GM12878 (cell line): ENCODE data around the gene SLMAP. TPM values are rescaled to one million over a fixed set of nuclear protein-coding genes. Genes with fewer than 3 reads are reported as not detected.

Source experiments
- ATAC-seq: fragments of 200-7000 bp; cut with Tn5 transposase; 3 replicates; pipeline ENCODE4 v1.9.1; 2020; ENCODE audit warnings: mild to moderate bottlenecking, moderate library complexity
- BruUV-seq: library from RNA; stranded (reverse); fragments of 400-500 nt; replicated peaks from 2 replicates; lab custom pipeline; 2021; lab: Mats Ljungman, UMichigan
- CTCF ChIA-PET: fragments of 300-600 bp; sonication (Branson Sonifier 250); formaldehyde crosslinking; extraction: SDS; loops from one replicate; lab custom pipeline; 2021; ENCODE audit warnings: inconsistent platforms; lab: Yijun Ruan, JAX
- POLR2A ChIA-PET: fragments of 350-600 bp; formaldehyde crosslinking; extraction: SDS; loops from one replicate; lab custom pipeline; 2021; ENCODE audit warnings: inconsistent platforms; lab: Charles Lee
- RAD21 ChIA-PET: fragments of 300-600 bp; sonication (Branson Sonifier 250); formaldehyde crosslinking; loops from one replicate; lab custom pipeline; 2023; ENCODE audit warnings: antibody characterized with exemption; ENCODE audit not compliant: unreplicated experiment; lab: Charles Lee
- SMC1A ChIA-PET: fragments of 300-600 bp; sonication (Branson Sonifier 250); formaldehyde crosslinking; loops from one replicate; lab custom pipeline; 2023; ENCODE audit not compliant: unreplicated experiment, uncharacterized antibody; lab: Charles Lee
- DNase-seq: peaks from one replicate; pipeline ENCODE4 v3.0.0-alpha.2; 2011; ENCODE audit warnings: low read depth, low spot score
- FAIRE-seq: peaks from 3 replicates; lab custom pipeline; 2011; peaks lifted over from hg19 to GRCh38; lab: Jason Lieb, UNC
- H2AFZ ChIP-seq: 2 replicates; pipeline ENCODE4 v1.6.0; 2011; ENCODE audit warnings: low read depth, low read length, control low read depth; ENCODE audit not compliant: control insufficient read depth
- H3K27ac ChIP-seq: 2 replicates; pipeline ENCODE4 v1.5.1; 2011; ENCODE audit warnings: control low read depth; ENCODE audit not compliant: control insufficient read depth, insufficient read depth
- H3K27me3 ChIP-seq, 2 experiments: replicated peaks in 1 of 2; 2 replicates each; pipeline versions ENCODE4 v1.6.0 to v1.6.1; 2011; ENCODE audit warnings: low read length in 1 of 2; ENCODE audit not compliant: control insufficient read depth in 2 of 2, insufficient read depth in 2 of 2
- H3K36me3 ChIP-seq, 2 experiments: 2 replicates each; pipeline ENCODE4 v1.5.1; 2011; ENCODE audit warnings: low read length in 1 of 2; ENCODE audit not compliant: control insufficient read depth in 2 of 2, insufficient read depth in 2 of 2
- H3K4me1 ChIP-seq: 2 replicates; pipeline ENCODE4 v1.6.1; 2011; ENCODE audit warnings: mild to moderate bottlenecking, low read length, moderate library complexity, mixed read lengths; ENCODE audit not compliant: control insufficient read depth, insufficient read depth
- H3K4me2 ChIP-seq: 2 replicates; pipeline ENCODE4 v1.6.0; 2011; ENCODE audit warnings: control low read depth; ENCODE audit not compliant: control insufficient read depth, insufficient read depth
- H3K4me3 ChIP-seq: fragments of 200-600 bp; sonication (generic); 2 replicates; pipeline ENCODE4 v1.5.1; 2016
- H3K79me2 ChIP-seq: 2 replicates; pipeline ENCODE4 v1.6.0; 2011; ENCODE audit warnings: low read length; ENCODE audit not compliant: control insufficient read depth, insufficient read depth
- H3K9ac ChIP-seq: 2 replicates; pipeline ENCODE4 v1.8.0; 2011; ENCODE audit warnings: low read length, control low read depth, mixed read lengths; ENCODE audit not compliant: control insufficient read depth, insufficient read depth
- H3K9me3 ChIP-seq: replicated peaks from 3 replicates; pipeline ENCODE4 v1.5.1; 2011; ENCODE audit warnings: mild to moderate bottlenecking, low read length; ENCODE audit not compliant: control insufficient read depth, insufficient read depth
- H4K20me1 ChIP-seq: 2 replicates; pipeline ENCODE4 v1.6.0; 2011; ENCODE audit not compliant: control insufficient read depth, insufficient read depth
- EZH2 ChIP-seq: IDR thresholded peaks from 2 replicates; pipeline ENCODE4 v1.6.1; 2012; ENCODE audit warnings: low read depth, mild to moderate bottlenecking, control low read depth, inconsistent platforms, low read length, borderline replicate concordance; ENCODE audit not compliant: control insufficient read depth
- HCFC1 ChIP-seq: fragments of 150-350 bp; IDR thresholded peaks from 2 replicates; pipeline ENCODE4 v1.6.1; 2014; ENCODE audit warnings: low read length
- NR2F1 ChIP-seq: fragments of 450-650 bp; conservative IDR thresholded peaks from 2 replicates; pipeline ENCODE4 v1.6.1; 2017; ENCODE audit warnings: mild to moderate bottlenecking
- RAD21 ChIP-seq: IDR thresholded peaks from 2 replicates; pipeline ENCODE4 v1.6.1; 2011; ENCODE audit warnings: mild to moderate bottlenecking, low read depth, low read length, moderate library complexity; ENCODE audit not compliant: insufficient read depth
- SMC3 ChIP-seq: IDR thresholded peaks from 2 replicates; pipeline ENCODE4 v1.6.1; 2011; ENCODE audit warnings: low read length, improper control_type of control experiment, borderline replicate concordance
- USF2 ChIP-seq: IDR thresholded peaks from 2 replicates; pipeline ENCODE4 v1.6.1; 2011; ENCODE audit warnings: low read depth, low read length, improper control_type of control experiment, borderline replicate concordance
- WGBS: methylation state at CpG from one replicate; pipeline ENCODE4 v1.1.6; 2016; ENCODE audit warnings: low lambda C conversion rate; ENCODE audit not compliant: insufficient replicate concordance, insufficient coverage; ENCODE audit errors: missing lambda C conversion rate; 5-methylcytosine and 5-hydroxymethylcytosine counted together
- in situ Hi-C: fragments of 300-500 bp; cut with MboI; formaldehyde crosslinking; loops from 9 replicates; pipeline ENCODE4 v1.14.3; 2018; ENCODE audit warnings: mixed read lengths
- intact Hi-C: fragments of 100-400 bp; cut with micrococcal nuclease; formaldehyde crosslinking; loops from one replicate; pipeline ENCODE4 v1.14.2; 2022; ENCODE audit not compliant: unreplicated experiment
- polyA plus RNA-seq, 11 experiments: library from polyadenylated mRNA; depleted of rRNA in 4 of 11; unstranded in 6 of 11; stranded (reverse) in 5 of 11; fragments of >200 nt; fragmentation: Nextera tagmentation in 4 of 11; fragmentation: Illumina TruSeq in 1 of 11; extraction: Ambion mirVana in 4 of 11; extraction: Trizol in 1 of 11; gene quantifications; 1 replicate in 1 of 11; 2 replicates in 10 of 11; pipeline versions ENCODE4 v1.2.1 to v1.2.3, GENCODE V29; 2011 to 2016; ENCODE audit warnings: inconsistent platforms in 2 of 11, missing spikeins in 2 of 11, low read depth in 1 of 11
- total RNA-seq, 4 experiments: library from RNA; depleted of rRNA in 3 of 4; stranded (reverse); fragments of >200 nt in 3 of 4; fragmentation: Illumina TruSeq in 1 of 4; extraction: Trizol in 1 of 4; gene quantifications; 2 replicates each; pipeline versions ENCODE4 v1.2.1 to v1.2.3, GENCODE V29; 2013 to 2021
- TF ChIP-seq, protein P1 (sequence below): fragments of 450-650 bp; IDR thresholded peaks from 2 replicates; pipeline ENCODE4 v1.6.1; 2017; ENCODE audit warnings: borderline replicate concordance
- TF ChIP-seq, protein P2 (sequence below): fragments of 450-650 bp; IDR thresholded peaks from 2 replicates; pipeline ENCODE4 v1.6.1; 2018; ENCODE audit warnings: mild to moderate bottlenecking, low read depth, moderate library complexity; ENCODE audit not compliant: partially characterized antibody

SLMAP gene
- total and polyA plus RNA-seq, 10 of the 15 experiments (the other 5 are each of a cell fraction or from before 2014, with no cell fraction given), result 8.3 to 43.8 (median 26.4) TPM

DNA sequence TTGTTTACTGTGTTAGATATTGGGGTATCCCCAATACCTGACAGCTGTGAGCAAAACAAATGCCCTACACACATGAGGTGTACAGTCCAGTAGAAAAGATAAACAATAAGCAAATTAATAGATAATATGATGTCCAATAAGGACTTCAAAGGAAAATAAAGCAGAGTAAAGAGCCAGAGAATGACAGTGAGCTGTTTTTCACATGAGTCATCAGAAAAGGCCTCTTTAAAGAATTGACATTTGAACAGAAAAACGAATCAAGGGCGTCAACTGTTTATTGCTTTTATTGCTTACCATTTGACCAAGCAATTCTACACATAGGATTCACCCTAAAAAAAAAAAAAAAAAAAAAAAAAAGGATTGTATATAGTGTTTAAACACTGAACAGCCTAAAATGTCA is 155.5 kb downstream of the SLMAP start:
- H3K4me2 ChIP-seq, result no peak overlapping the region
- CTCF ChIA-PET, result interaction anchor here (1.1 to 5.2 kb wide), 3 partner anchors 11 to 741 kb away, joined by 3 to 34 read pairs (median 3); no protein-coding TSS in a partner anchor

GRCh38 chr3:57917601-57918000 is 161.5 kb downstream of the SLMAP start:
- ChIA-PET CTCF (no interaction called here), POLR2A (no interaction called here), SMC1A (no interaction called here), RAD21 (no interaction called here)
- Histone ChIP-seq H3K4me1 (no peaks in the 10 kb centered on the region), H3K27me3 (no peaks in the 10 kb centered on the region), H3K27ac (no peak overlapping the region), H4K20me1 (no peaks in the 10 kb centered on the region), H2AFZ (no peak overlapping the region), H3K9me3 (no peaks in the 10 kb centered on the region), H3K4me2 (no peak overlapping the region), H3K4me3 (no peak overlapping the region), H3K79me2 (no peaks in the 10 kb centered on the region), H3K36me3 (peaks cover 2 to 3% of the 10 kb centered on the region in 2 experiments; a peak in 3 of 4 replicates), H3K9ac (no peak overlapping the region)
- no peak for DNase-seq
- no peak for ATAC-seq
- WGBS, result 96% methylated on average over 1 of the region's 1 CpG
- in situ Hi-C loops (no loop called here), intact Hi-C loops (no loop called here)
- FAIRE-seq, result no peak
- no TSS peak for BruUV-seq
- TF ChIP-seq SMC3, result no peak
- TF ChIP-seq, protein P1, sequence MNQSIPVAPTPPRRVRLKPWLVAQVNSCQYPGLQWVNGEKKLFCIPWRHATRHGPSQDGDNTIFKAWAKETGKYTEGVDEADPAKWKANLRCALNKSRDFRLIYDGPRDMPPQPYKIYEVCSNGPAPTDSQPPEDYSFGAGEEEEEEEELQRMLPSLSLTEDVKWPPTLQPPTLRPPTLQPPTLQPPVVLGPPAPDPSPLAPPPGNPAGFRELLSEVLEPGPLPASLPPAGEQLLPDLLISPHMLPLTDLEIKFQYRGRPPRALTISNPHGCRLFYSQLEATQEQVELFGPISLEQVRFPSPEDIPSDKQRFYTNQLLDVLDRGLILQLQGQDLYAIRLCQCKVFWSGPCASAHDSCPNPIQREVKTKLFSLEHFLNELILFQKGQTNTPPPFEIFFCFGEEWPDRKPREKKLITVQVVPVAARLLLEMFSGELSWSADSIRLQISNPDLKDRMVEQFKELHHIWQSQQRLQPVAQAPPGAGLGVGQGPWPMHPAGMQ, result no peak
- TF ChIP-seq RAD21, result no peak
- no peak for TF ChIP-seq USF2
- TF ChIP-seq, protein P2, sequence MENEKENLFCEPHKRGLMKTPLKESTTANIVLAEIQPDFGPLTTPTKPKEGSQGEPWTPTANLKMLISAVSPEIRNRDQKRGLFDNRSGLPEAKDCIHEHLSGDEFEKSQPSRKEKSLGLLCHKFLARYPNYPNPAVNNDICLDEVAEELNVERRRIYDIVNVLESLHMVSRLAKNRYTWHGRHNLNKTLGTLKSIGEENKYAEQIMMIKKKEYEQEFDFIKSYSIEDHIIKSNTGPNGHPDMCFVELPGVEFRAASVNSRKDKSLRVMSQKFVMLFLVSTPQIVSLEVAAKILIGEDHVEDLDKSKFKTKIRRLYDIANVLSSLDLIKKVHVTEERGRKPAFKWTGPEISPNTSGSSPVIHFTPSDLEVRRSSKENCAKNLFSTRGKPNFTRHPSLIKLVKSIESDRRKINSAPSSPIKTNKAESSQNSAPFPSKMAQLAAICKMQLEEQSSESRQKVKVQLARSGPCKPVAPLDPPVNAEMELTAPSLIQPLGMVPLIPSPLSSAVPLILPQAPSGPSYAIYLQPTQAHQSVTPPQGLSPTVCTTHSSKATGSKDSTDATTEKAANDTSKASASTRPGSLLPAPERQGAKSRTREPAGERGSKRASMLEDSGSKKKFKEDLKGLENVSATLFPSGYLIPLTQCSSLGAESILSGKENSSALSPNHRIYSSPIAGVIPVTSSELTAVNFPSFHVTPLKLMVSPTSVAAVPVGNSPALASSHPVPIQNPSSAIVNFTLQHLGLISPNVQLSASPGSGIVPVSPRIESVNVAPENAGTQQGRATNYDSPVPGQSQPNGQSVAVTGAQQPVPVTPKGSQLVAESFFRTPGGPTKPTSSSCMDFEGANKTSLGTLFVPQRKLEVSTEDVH, result no peak
- TF ChIP-seq NR2F1, result no peak
- TF ChIP-seq EZH2, result no peak

More for the DNA sequence above, 155.5 kb downstream of the SLMAP start:
- TF ChIP-seq HCFC1, result no peak
- SMC1A ChIA-PET, result no interaction called here
- in situ Hi-C loops (no loop called here), intact Hi-C loops (loop anchor here (1.0 kb wide), 1 partner anchor 514 kb away; no protein-coding TSS in a partner anchor)
- Histone ChIP-seq H3K36me3 (peaks cover 0 to 9% of the 10 kb centered on the region in 2 experiments; a peak in 2 of 4 replicates), H3K4me1 (no peaks in the 10 kb centered on the region), H3K27me3 (no peaks in the 10 kb centered on the region), H3K4me3 (no peak overlapping the region), H2AFZ (no peak overlapping the region), H3K27ac (no peak overlapping the region), H3K79me2 (no peaks in the 10 kb centered on the region), H3K9ac (no peak overlapping the region), H4K20me1 (no peaks in the 10 kb centered on the region), H3K9me3 (no peaks in the 10 kb centered on the region)
- FAIRE-seq, result no peak
- DNase-seq, result no peak
- 96% methylated on average over 2 of the region's 2 CpGs for WGBS
- no TSS peak for BruUV-seq
- POLR2A ChIA-PET, result no interaction called here
- RAD21 ChIA-PET, result interaction anchor here (0.6 to 1.7 kb wide), 2 partner anchors 106 to 514 kb away, joined by 3 to 5 read pairs; no protein-coding TSS in a partner anchor
- no peak for ATAC-seq
